Motor neuron (in vitro differentiated cells): ENCODE measurements around the gene KLHL11. TPM values are rescaled to one million over a fixed set of nuclear protein-coding genes. Genes with fewer than 3 reads are reported as not detected.

Experiments
- ATAC-seq, 8 experiments: fragments of 200-7000 bp; cut with Tn5 transposase; replicated peaks in 6 of 8; 2 replicates each; pipeline ENCODE4 v1.8.0; 2021; ENCODE audit warnings: mild to moderate bottlenecking in 8 of 8, moderate library complexity in 8 of 8
- H3K27ac ChIP-seq, 2 donors: fragments of 250-450 bp; sonication (Bioruptor Pico); 2 replicates each; pipeline ENCODE4 v1.9.0; 2021; ENCODE audit warnings: antibody characterized with exemption in 2 of 2, mild to moderate bottlenecking in 2 of 2, moderate library complexity in 1 of 2
- H3K4me1 ChIP-seq, 2 donors: fragments of 250-450 bp; sonication (Bioruptor Pico); replicated peaks in 1 of 2; 2 replicates each; pipeline ENCODE4 v1.6.1; 2021; ENCODE audit warnings: antibody characterized with exemption in 2 of 2, mild to moderate bottlenecking in 2 of 2, moderate library complexity in 1 of 2
- H3K4me3 ChIP-seq, 5 donors: fragments of 250-450 bp; sonication (Bioruptor Pico); 2 replicates each; pipeline ENCODE4 v1.9.0; 2021; ENCODE audit warnings: antibody characterized with exemption in 5 of 5, mild to moderate bottlenecking in 5 of 5, moderate library complexity in 4 of 5
- WGBS, 10 experiments: fragments of 450-650 bp; shearing (Covaris generic); methylation state at CpG; one replicate each; pipeline ENCODE4 v1.0.0; 2022; 5-methylcytosine and 5-hydroxymethylcytosine counted together
- in situ Hi-C, 9 experiments: fragments of 400-800 bp; cut with MboI; loops; one replicate each; pipeline ENCODE4 v1.15.0; 2021; ENCODE audit warnings: low sequenced_read_pairs in 9 of 9, low pct_unique_long_range_greater_than_20kb in 2 of 9; ENCODE audit not compliant: unreplicated experiment in 9 of 9
- total RNA-seq, 8 experiments: library from RNA; unstranded; fragments of 300-600 nt; gene quantifications; 2 replicates each; pipeline versions ENCODE4 v1.2.3 to v1.2.4, GENCODE V29; 2022

Gene KLHL11
- total RNA-seq, 8 experiments from 2014 or later = 15.3 to 28.7 (median 22.8) TPM

- Histone ChIP-seq H3K27ac (no peak overlapping the region), H3K4me3 (no peak overlapping the region), H3K4me1 (peaks cover 0 to 5% of the 10 kb centered on the region in 2 donors)
- in situ Hi-C loops = no loop called here
- peak in 1 of 8 experiments; percentile 11 for ATAC-seq
- WGBS, 10 experiments = 80 to 100% (median 87%) methylated on average over 1 to 6 of the region's 7 CpGs; no CpG with 5 or more reads in 6 of the 10 experiments
These were observed 41.6 kb downstream of the KLHL11 start for GRCh38 chr17:41823580-41823979.

GRCh38 chr17:41823141-41823524 is 42.1 kb downstream of the KLHL11 start:
- in situ Hi-C loops = no loop called here

GRCh38 chr17:41822216-41823140 is 42.7 kb downstream of the KLHL11 start:
- no peak overlapping the region for H3K4me3 ChIP-seq
- in situ Hi-C loops = no loop called here
- ATAC-seq = peak in 1 of 8 experiments; percentile 2
- H3K4me1 ChIP-seq = peaks cover 0 to 5% of the 10 kb centered on the region in 2 donors
- H3K27ac ChIP-seq = peak overlapping the region in 1 of 2 donors; percentile 36
- WGBS, 10 experiments = 0 to 100% (median 97%) methylated on average over 1 to 6 of the region's 12 CpGs; no CpG with 5 or more reads in 7 of the 10 experiments

More at GRCh38 chr17:41823141-41823524, 42.1 kb downstream of the KLHL11 start:
- H3K4me1 ChIP-seq = peaks cover 0 to 5% of the 10 kb centered on the region in 2 donors
- H3K4me3 ChIP-seq = no peak overlapping the region
- no peak overlapping the region for H3K27ac ChIP-seq
- ATAC-seq = peak in 1 of 8 experiments; percentile 5
- 100% methylated on average over 1 of the region's 1 CpG; no CpG with 5 or more reads in 9 of the 10 experiments for WGBS, 10 experiments

GRCh38 chr17:41821776-41822175 is 43.4 kb downstream of the KLHL11 start:
- no peak overlapping the region for H3K27ac ChIP-seq
- peak in 2 of 8 experiments; percentile 6 to 14 for ATAC-seq
- no peak overlapping the region for H3K4me3 ChIP-seq
- H3K4me1 ChIP-seq = peaks cover 0 to 5% of the 10 kb centered on the region in 2 donors
- in situ Hi-C loops = no loop called here
- WGBS, 10 experiments = 100% methylated on average over 1 of the region's 14 CpGs; no CpG with 5 or more reads in 9 of the 10 experiments

GRCh38 chr17:41818024-41818423 is 47.2 kb downstream of the KLHL11 start:
- 96% methylated on average over 5 of the region's 20 CpGs; no CpG with 5 or more reads in 9 of the 10 experiments for whole genome bisulfite sequencing, 10 experiments

GRCh38 chr17:41816637-41817320 is 48.4 kb downstream of the KLHL11 start:
- H3K4me1 ChIP-seq = peaks cover 0 to 13% of the 10 kb centered on the region in 2 donors
- H3K4me3 ChIP-seq = no peak overlapping the region
- WGBS, 10 experiments = 89 to 100% (median 98%) methylated on average over 1 to 5 of the region's 23 CpGs; no CpG with 5 or more reads in 4 of the 10 experiments
- in situ Hi-C loops = no loop called here
- ATAC-seq = no peak
- H3K27ac ChIP-seq = no peak overlapping the region

More at GRCh38 chr17:41818024-41818423, 47.2 kb downstream of the KLHL11 start:
- H3K4me1 ChIP-seq = peaks cover 0 to 13% of the 10 kb centered on the region in 2 donors
- no peak overlapping the region for H3K27ac ChIP-seq
- ATAC-seq = no peak
- in situ Hi-C loops = no loop called here
- no peak overlapping the region for H3K4me3 ChIP-seq

- in situ Hi-C loops = no loop called here
- Histone ChIP-seq H3K27ac (peak overlapping the region in 1 of 2 donors; percentile 93), H3K4me1 (peaks cover 6 to 21% of the 10 kb centered on the region in 2 donors), H3K4me3 (peak overlapping the region in 4 of 5 donors; percentile 77 to 96 (median 86))
- no peak for ATAC-seq
- WGBS, 10 experiments = 67 to 83% (median 80%) methylated on average over 1 of the region's 1 CpG; no CpG with 5 or more reads in 7 of the 10 experiments
These were observed 51.0 kb downstream of the KLHL11 start for GRCh38 chr17:41814195-41814594.

- Histone ChIP-seq H3K27ac (peak overlapping the region; percentile 89 to 93), H3K4me1 (peaks cover 6 to 21% of the 10 kb centered on the region in 2 donors), H3K4me3 (peak overlapping the region; percentile 77 to 96 (median 80))
- WGBS, 10 experiments = 26 to 80% (median 47%) methylated on average over 1 to 4 of the region's 9 CpGs; no CpG with 5 or more reads in 7 of the 10 experiments
- in situ Hi-C loops = no loop called here
- no peak for ATAC-seq
These were observed 51.5 kb downstream of the KLHL11 start for GRCh38 chr17:41813699-41814124.

GRCh38 chr17:41813152-41813680 is 52.0 kb downstream of the KLHL11 start:
- H3K4me3 ChIP-seq = peak overlapping the region; percentile 77 to 96 (median 80)
- H3K4me1 ChIP-seq = peaks cover 6 to 21% of the 10 kb centered on the region in 2 donors
- ATAC-seq = peak in 1 of 8 experiments; percentile 1
- peak overlapping the region; percentile 89 to 93 for H3K27ac ChIP-seq
- 11 to 20% methylated on average over 2 to 7 of the region's 12 CpGs; no CpG with 5 or more reads in 8 of the 10 experiments for WGBS, 10 experiments
- in situ Hi-C loops = no loop called here

- WGBS, 10 experiments = 0 to 2% (median 0%) methylated on average over 1 to 15 of the region's 35 CpGs; no CpG with 5 or more reads in 4 of the 10 experiments
- H3K27ac ChIP-seq = peak within 1 kb of the TSS; percentile 89 to 93
- peak; percentile 48 to 79 (median 77) for ATAC-seq
These were observed 52.7 kb downstream of the KLHL11 start, which contains the start of gene FKBP10 for GRCh38 chr17:41812381-41813151. TSS of gene FKBP10 (plus strand) at chr17:41813004. CDS start at chr17:41813035, 31 bp downstream.

GRCh38 chr17:41811549-41812380 is 53.5 kb downstream of the KLHL11 start, which contains the start of gene P3H4:
TSS of gene P3H4 (minus strand) at chr17:41811949. CDS start at chr17:41811915, 34 bp downstream.
- peak within 1 kb of the TSS; percentile 89 to 93 for H3K27ac ChIP-seq
- 0 to 4% (median 0%) methylated on average over 4 to 27 of the region's 96 CpGs; no CpG with 5 or more reads in 7 of the 10 experiments for WGBS, 10 experiments
- in situ Hi-C loops = no loop called here
- H3K4me3 ChIP-seq = peak within 1 kb of the TSS; percentile 77 to 96 (median 80)
- ATAC-seq = peak; percentile 68 to 81 (median 72)
- peaks cover 6 to 21% of the 10 kb centered on the region in 2 donors for H3K4me1 ChIP-seq

More at GRCh38 chr17:41812381-41813151, 52.7 kb downstream of the KLHL11 start, which contains the start of gene FKBP10:
- in situ Hi-C loops = no loop called here
- H3K4me3 ChIP-seq = peak within 1 kb of the TSS; percentile 77 to 96 (median 80)
- H3K4me1 ChIP-seq = peaks cover 6 to 21% of the 10 kb centered on the region in 2 donors
